Retinal pigment epithelial cell (primary cell): Measurements from ENCODE around the gene CIAO3.
"Not testable (repeated sequence)": the region's sequence is repeated elsewhere in the genome, so short reads cannot be mapped to it uniquely, and the experiment has no call there.

Source experiments
- DNase-seq: peaks from one replicate; pipeline ENCODE4 v3.0.0-alpha.2; 2010; ENCODE audit warnings: low read depth
- H3K4me3 ChIP-seq: 2 replicates; pipeline ENCODE4 v1.5.1; 2011; ENCODE audit warnings: mild to moderate bottlenecking, low read length, control low read depth, moderate library complexity
- CTCF ChIP-seq: conservative IDR thresholded peaks from 2 replicates; pipeline ENCODE4 v1.5.1; 2011; ENCODE audit warnings: low read depth, low read length, control low read depth, inconsistent platforms

Gene CIAO3

GRCh38 chr16:692356-693108 lies 48.3 kb downstream of the CIAO3 start:
- TF ChIP-seq CTCF = no peak
- DNase-seq = no peak
- no peak overlapping the region for H3K4me3 ChIP-seq

GRCh38 chr16:691242-691641 lies 49.6 kb downstream of the CIAO3 start:
- not testable (repeated sequence) for DNase-seq, H3K4me3 ChIP-seq

GRCh38 chr16:689175-689897 lies 51.5 kb downstream of the CIAO3 start:
- DNase-seq = no peak
- H3K4me3 ChIP-seq = peak overlapping the region; percentile 78
- no peak for TF ChIP-seq CTCF

- no peak for TF ChIP-seq CTCF
- H3K4me3 ChIP-seq = no peak overlapping the region
- no peak for DNase-seq
These were observed 53.3 kb downstream of the CIAO3 start for GRCh38 chr16:687499-687898.

- no peak for TF ChIP-seq CTCF
- no peak for DNase-seq
- no peak overlapping the region for H3K4me3 ChIP-seq
These were observed 54.1 kb downstream of the CIAO3 start for GRCh38 chr16:686459-687260.

- no peak overlapping the region for H3K4me3 ChIP-seq
- peak; percentile 61 for TF ChIP-seq CTCF
- DNase-seq = no peak
These were observed 54.8 kb downstream of the CIAO3 start for GRCh38 chr16:685967-686366.

GRCh38 chr16:684961-685696 lies 55.7 kb downstream of the CIAO3 start:
- TF ChIP-seq CTCF = no peak
- no peak overlapping the region for H3K4me3 ChIP-seq
- DNase-seq = no peak
